Liver (tissue), 9 donors: Measurements from ENCODE around the gene BCAP31. TPM values are rescaled to one million over a fixed set of nuclear protein-coding genes. Genes with fewer than 3 reads are reported as not detected.

Experiments
- DNase-seq: peaks from one replicate; pipeline ENCODE4 v3.0.0-alpha.2; 2017; ENCODE audit warnings: low spot score
- H3K27ac ChIP-seq, 2 donors: one replicate each; pipeline ENCODE4 v1.7.0; 2013; ENCODE audit warnings: inconsistent platforms in 2 of 2, low read length in 2 of 2, control low read depth in 1 of 2, low read depth in 1 of 2, mild to moderate bottlenecking in 1 of 2
- H3K27me3 ChIP-seq, 4 donors: one replicate each; pipeline versions ENCODE4 v1.6.1 to v1.7.0; 2013; ENCODE audit warnings: low read length in 3 of 4, inconsistent platforms in 1 of 4, mild to moderate bottlenecking in 1 of 4, moderate library complexity in 1 of 4; ENCODE audit not compliant: control insufficient read depth in 4 of 4, insufficient read depth in 4 of 4
- H3K36me3 ChIP-seq, 4 donors: one replicate each; pipeline versions ENCODE4 v1.6.1 to v1.7.0; 2013; ENCODE audit warnings: low read length in 3 of 4, mild to moderate bottlenecking in 3 of 4, low read depth in 1 of 4, moderate library complexity in 1 of 4; ENCODE audit not compliant: control insufficient read depth in 4 of 4, insufficient read depth in 3 of 4
- H3K4me1 ChIP-seq, 4 donors: one replicate each; pipeline versions ENCODE4 v1.6.1 to v1.7.0; 2013; ENCODE audit warnings: low read length in 3 of 4, mild to moderate bottlenecking in 3 of 4, moderate library complexity in 1 of 4; ENCODE audit not compliant: control insufficient read depth in 4 of 4, insufficient read depth in 4 of 4
- H3K4me3 ChIP-seq, 3 donors: one replicate each; pipeline versions ENCODE4 v1.6.1 to v1.7.0; 2013; ENCODE audit warnings: low read length in 3 of 3, control low read depth in 1 of 3, low read depth in 1 of 3, mild to moderate bottlenecking in 1 of 3
- H3K9ac ChIP-seq, 2 donors: one replicate each; pipeline ENCODE4 v1.7.0; 2013; ENCODE audit warnings: low read length in 2 of 2, mild to moderate bottlenecking in 2 of 2, moderate library complexity in 2 of 2, control low read depth in 1 of 2, low read depth in 1 of 2
- H3K9me3 ChIP-seq, 4 donors: one replicate each; pipeline versions ENCODE4 v1.6.1 to v1.7.0; 2013; ENCODE audit warnings: low read length in 3 of 4; ENCODE audit not compliant: control insufficient read depth in 4 of 4
- ATF3 ChIP-seq: IDR thresholded peaks from 2 replicates; pipeline ENCODE4 v1.6.1; 2016; ENCODE audit warnings: antibody characterized with exemption
- EGR1 ChIP-seq, 2 donors: IDR thresholded peaks; 2 replicates each; pipeline ENCODE4 v1.6.1; 2016 to 2018; ENCODE audit warnings: antibody characterized with exemption in 2 of 2, low read depth in 2 of 2
- FOXA1 ChIP-seq: IDR thresholded peaks from 2 replicates; pipeline ENCODE4 v1.6.1; 2016; ENCODE audit warnings: antibody characterized with exemption
- GABPA ChIP-seq, 2 donors: IDR thresholded peaks in 1 of 2; conservative IDR thresholded peaks in 1 of 2; 2 replicates each; pipeline ENCODE4 v1.6.1; 2016; ENCODE audit warnings: antibody characterized with exemption in 2 of 2, mild to moderate bottlenecking in 1 of 2, moderate library complexity in 1 of 2
- HNF4A ChIP-seq, 2 donors: conservative IDR thresholded peaks; 2 replicates each; pipeline ENCODE4 v1.6.1; 2016; ENCODE audit warnings: antibody characterized with exemption in 2 of 2, mild to moderate bottlenecking in 2 of 2
- JUND ChIP-seq, 2 donors: IDR thresholded peaks; 2 replicates each; pipeline ENCODE4 v1.6.1; 2016; ENCODE audit warnings: antibody characterized with exemption in 2 of 2
- NR2F2 ChIP-seq: IDR thresholded peaks from 2 replicates; pipeline ENCODE4 v1.6.1; 2016; ENCODE audit warnings: antibody characterized with exemption
- RAD21 ChIP-seq, 2 donors: IDR thresholded peaks; 2 replicates each; pipeline ENCODE4 v1.6.1; 2016; ENCODE audit warnings: antibody characterized with exemption in 2 of 2, mild to moderate bottlenecking in 2 of 2
- REST ChIP-seq: IDR thresholded peaks from 2 replicates; pipeline ENCODE4 v1.6.1; 2016; ENCODE audit warnings: antibody characterized with exemption, mild to moderate bottlenecking
- RXRA ChIP-seq, 2 donors: IDR thresholded peaks; 2 replicates each; pipeline ENCODE4 v1.6.1; 2017 to 2018; ENCODE audit warnings: antibody characterized with exemption in 2 of 2, mild to moderate bottlenecking in 1 of 2
- TAF1 ChIP-seq: conservative IDR thresholded peaks from 2 replicates; pipeline ENCODE4 v1.6.1; 2016; ENCODE audit warnings: antibody characterized with exemption, mild to moderate bottlenecking
- YY1 ChIP-seq: IDR thresholded peaks from 2 replicates; pipeline ENCODE4 v1.6.1; 2016; ENCODE audit warnings: antibody characterized with exemption, mild to moderate bottlenecking
- WGBS: extraction: QIAGEN DNeasy Blood & Tissue Kit; methylation state at CpG from one replicate; pipeline ENCODE4 v1.1.7; 2013; 5-methylcytosine and 5-hydroxymethylcytosine counted together
- polyA plus RNA-seq, 2 donors: library from polyadenylated mRNA; stranded (reverse) in 1 of 2; unstranded in 1 of 2; fragments of 200-250 nt in 1 of 2; fragments of >200 nt in 1 of 2; fragmentation: Nextera tagmentation in 1 of 2; extraction: Ambion mirVana in 1 of 2; gene quantifications; one replicate each; pipeline versions ENCODE4 v1.2.1 to v1.2.3, GENCODE V29; 2013 to 2015
- total RNA-seq, 2 donors: library from RNA; depleted of rRNA; stranded (reverse); fragments of >200 nt; gene quantifications; one replicate each; pipeline ENCODE4 v1.2.3, GENCODE V29; 2014
- TF ChIP-seq, protein P1 (sequence below): IDR thresholded peaks from 2 replicates; pipeline ENCODE4 v1.6.1; 2016; ENCODE audit warnings: antibody characterized with exemption
- TF ChIP-seq, protein P2 (sequence below): fragments of 150-350 bp; IDR thresholded peaks from 2 replicates; pipeline ENCODE4 v1.5.1; 2017; ENCODE audit warnings: improper control_type of control experiment, low read depth, low read length; ENCODE audit not compliant: missing input control
- TF ChIP-seq, protein P3 (sequence below): IDR thresholded peaks from 2 replicates; pipeline ENCODE4 v1.6.1; 2016; ENCODE audit warnings: antibody characterized with exemption
- donor health status: healthy.
- donor health status: healthy.
- donor health status: healthy.
- donor health status: healthy.
- donor health status: healthy.

The BCAP31 gene
- total and polyA plus RNA-seq, 4 donors, result 64.6 to 158 (median 119) TPM

- Histone ChIP-seq H3K4me1 (no peaks in the 10 kb centered on the region), H3K36me3 (peaks cover 2 to 22% (median 8%) of the 10 kb centered on the region in 4 donors), H3K9ac (no peak overlapping the region), H3K27ac (no peak overlapping the region), H3K9me3 (no peaks in the 10 kb centered on the region), H3K4me3 (no peak overlapping the region), H3K27me3 (no peaks in the 10 kb centered on the region)
- peak; percentile 63 for DNase-seq
- peak; percentile 51 to 75 for TF ChIP-seq RAD21 (IDR thresholded peaks at IDR 0.05)
- no peak for TF ChIP-seq FOXA1
- no peak for TF ChIP-seq YY1
- TF ChIP-seq NR2F2, result no peak
- TF ChIP-seq HNF4A (conservative IDR thresholded peaks at IDR 0.05), result no peak
- no peak for TF ChIP-seq REST
- TF ChIP-seq, protein P1, sequence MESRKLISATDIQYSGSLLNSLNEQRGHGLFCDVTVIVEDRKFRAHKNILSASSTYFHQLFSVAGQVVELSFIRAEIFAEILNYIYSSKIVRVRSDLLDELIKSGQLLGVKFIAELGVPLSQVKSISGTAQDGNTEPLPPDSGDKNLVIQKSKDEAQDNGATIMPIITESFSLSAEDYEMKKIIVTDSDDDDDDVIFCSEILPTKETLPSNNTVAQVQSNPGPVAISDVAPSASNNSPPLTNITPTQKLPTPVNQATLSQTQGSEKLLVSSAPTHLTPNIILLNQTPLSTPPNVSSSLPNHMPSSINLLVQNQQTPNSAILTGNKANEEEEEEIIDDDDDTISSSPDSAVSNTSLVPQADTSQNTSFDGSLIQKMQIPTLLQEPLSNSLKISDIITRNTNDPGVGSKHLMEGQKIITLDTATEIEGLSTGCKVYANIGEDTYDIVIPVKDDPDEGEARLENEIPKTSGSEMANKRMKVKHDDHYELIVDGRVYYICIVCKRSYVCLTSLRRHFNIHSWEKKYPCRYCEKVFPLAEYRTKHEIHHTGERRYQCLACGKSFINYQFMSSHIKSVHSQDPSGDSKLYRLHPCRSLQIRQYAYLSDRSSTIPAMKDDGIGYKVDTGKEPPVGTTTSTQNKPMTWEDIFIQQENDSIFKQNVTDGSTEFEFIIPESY, result no peak
- TF ChIP-seq, protein P2, sequence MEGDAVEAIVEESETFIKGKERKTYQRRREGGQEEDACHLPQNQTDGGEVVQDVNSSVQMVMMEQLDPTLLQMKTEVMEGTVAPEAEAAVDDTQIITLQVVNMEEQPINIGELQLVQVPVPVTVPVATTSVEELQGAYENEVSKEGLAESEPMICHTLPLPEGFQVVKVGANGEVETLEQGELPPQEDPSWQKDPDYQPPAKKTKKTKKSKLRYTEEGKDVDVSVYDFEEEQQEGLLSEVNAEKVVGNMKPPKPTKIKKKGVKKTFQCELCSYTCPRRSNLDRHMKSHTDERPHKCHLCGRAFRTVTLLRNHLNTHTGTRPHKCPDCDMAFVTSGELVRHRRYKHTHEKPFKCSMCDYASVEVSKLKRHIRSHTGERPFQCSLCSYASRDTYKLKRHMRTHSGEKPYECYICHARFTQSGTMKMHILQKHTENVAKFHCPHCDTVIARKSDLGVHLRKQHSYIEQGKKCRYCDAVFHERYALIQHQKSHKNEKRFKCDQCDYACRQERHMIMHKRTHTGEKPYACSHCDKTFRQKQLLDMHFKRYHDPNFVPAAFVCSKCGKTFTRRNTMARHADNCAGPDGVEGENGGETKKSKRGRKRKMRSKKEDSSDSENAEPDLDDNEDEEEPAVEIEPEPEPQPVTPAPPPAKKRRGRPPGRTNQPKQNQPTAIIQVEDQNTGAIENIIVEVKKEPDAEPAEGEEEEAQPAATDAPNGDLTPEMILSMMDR, result peak; percentile 33
- TF ChIP-seq TAF1, result no peak
- TF ChIP-seq JUND (IDR thresholded peaks at IDR 0.05), result no peak
- TF ChIP-seq EGR1 (IDR thresholded peaks at IDR 0.05; ENCODE audit: low read depth in 2 of 2), result no peak
- no peak for TF ChIP-seq RXRA (IDR thresholded peaks at IDR 0.05)
- 58% methylated on average over 13 of the region's 13 CpGs for WGBS
These were observed 15.8 kb downstream of the BCAP31 start for GRCh38 chrX:153708415-153708814.

DNA sequence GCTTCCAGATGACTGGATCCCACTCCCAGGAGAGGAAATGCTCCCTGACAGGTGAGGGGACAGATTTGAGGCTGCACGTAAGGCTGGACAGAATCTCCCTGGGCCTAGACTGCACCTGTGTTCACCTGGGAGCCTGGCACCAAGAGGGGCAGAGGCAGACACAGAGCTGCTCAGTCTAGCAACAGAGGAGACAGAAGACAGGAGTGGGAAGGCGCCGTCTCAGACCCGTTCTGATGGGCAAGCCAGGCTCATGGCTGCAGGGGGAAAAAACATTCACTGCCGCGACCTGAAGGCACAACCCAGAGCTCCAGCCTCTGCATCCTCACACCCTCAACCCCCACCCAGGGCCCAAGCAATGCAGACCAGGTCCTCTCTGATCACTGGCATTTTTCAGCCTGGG, 16.8 kb downstream of the BCAP31 start:
- H3K27me3 ChIP-seq, result no peaks in the 10 kb centered on the region
- DNase-seq, result no peak
- H3K27ac ChIP-seq, result no peak overlapping the region
- WGBS, result 91% methylated on average over 6 of the region's 6 CpGs
- no peak overlapping the region for H3K4me3 ChIP-seq
- H3K4me1 ChIP-seq, result no peaks in the 10 kb centered on the region
- no peak overlapping the region for H3K9ac ChIP-seq
- peaks cover 3 to 22% (median 5%) of the 10 kb centered on the region in 4 donors for H3K36me3 ChIP-seq
- TF ChIP-seq HNF4A (conservative IDR thresholded peaks at IDR 0.05) (no peak), JUND (IDR thresholded peaks at IDR 0.05) (no peak), EGR1 (IDR thresholded peaks at IDR 0.05; ENCODE audit: low read depth in 2 of 2) (no peak), FOXA1 (no peak), GABPA (IDR thresholded peaks at IDR 0.05 in 1 of 2, conservative IDR thresholded peaks at IDR 0.05 in 1 of 2) (no peak), ATF3 (no peak), RXRA (IDR thresholded peaks at IDR 0.05) (no peak), RAD21 (IDR thresholded peaks at IDR 0.05) (no peak)
- TF ChIP-seq, protein P3, sequence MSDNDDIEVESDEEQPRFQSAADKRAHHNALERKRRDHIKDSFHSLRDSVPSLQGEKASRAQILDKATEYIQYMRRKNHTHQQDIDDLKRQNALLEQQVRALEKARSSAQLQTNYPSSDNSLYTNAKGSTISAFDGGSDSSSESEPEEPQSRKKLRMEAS, result no peak
- no peaks in the 10 kb centered on the region for H3K9me3 ChIP-seq
